RWPE1 (cell line): ENCODE data around the gene HMGXB4.

Source experiments
- CTCF ChIA-PET: fragments of 350-600 bp; sonication (Branson Sonifier 250); formaldehyde crosslinking; extraction: SDS; loops from one replicate; lab custom pipeline; 2021; lab: Yijun Ruan, JAX
- POLR2A ChIA-PET: fragments of 400-600 bp; formaldehyde crosslinking; extraction: SDS; loops from one replicate; lab custom pipeline; 2020; ENCODE audit warnings: antibody characterized with exemption; ENCODE audit not compliant: low non-redundant PET; lab: Yijun Ruan, JAX
- DNase-seq: peaks from one replicate; pipeline ENCODE4 v3.0.0; 2012; ENCODE audit warnings: low spot score
- H3K27ac ChIP-seq: fragments of 450-650 bp; 2 replicates; pipeline ENCODE4 v1.5.1; 2017
- CTCF ChIP-seq: fragments of 450-650 bp; conservative IDR thresholded peaks from 2 replicates; pipeline ENCODE4 v1.5.1; 2017; ENCODE audit warnings: low read depth, mild to moderate bottlenecking

The HMGXB4 gene

DNA sequence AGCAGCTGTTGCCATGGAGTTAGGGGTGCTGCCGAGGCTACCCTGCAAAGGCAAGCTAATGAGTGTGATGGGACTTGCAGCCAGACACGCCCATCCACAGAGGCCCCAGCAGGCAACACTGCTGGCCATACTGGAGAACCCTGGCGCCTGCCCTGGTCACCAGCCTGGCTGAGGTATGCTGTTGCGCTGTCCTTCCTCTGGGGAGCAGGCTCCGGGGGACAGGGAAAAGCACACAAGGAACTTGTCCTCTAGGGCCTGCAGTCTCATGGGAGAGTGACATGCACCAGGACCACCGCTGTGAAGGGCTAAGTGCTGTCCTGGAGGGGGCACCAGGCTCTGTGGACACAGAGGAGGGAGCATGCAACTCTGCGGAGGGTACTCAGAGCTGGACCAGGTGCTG, 78.2 kb downstream of the HMGXB4 start:
- ChIA-PET POLR2A (no interaction called here), CTCF (no interaction called here)
- TF ChIP-seq CTCF: no peak
- DNase-seq: no peak
- H3K27ac ChIP-seq: peak overlapping the region; percentile 9; the same call in 1 of the 2 replicates

- POLR2A ChIA-PET: no interaction called here
- CTCF ChIA-PET: no interaction called here
- H3K27ac ChIP-seq: peak overlapping the region; percentile 9; the same call in 1 of the 2 replicates
- DNase-seq: no peak
- TF ChIP-seq CTCF: no peak
Measured at GRCh38 chr22:35335936-35336781, 78.9 kb downstream of the HMGXB4 start.

DNA sequence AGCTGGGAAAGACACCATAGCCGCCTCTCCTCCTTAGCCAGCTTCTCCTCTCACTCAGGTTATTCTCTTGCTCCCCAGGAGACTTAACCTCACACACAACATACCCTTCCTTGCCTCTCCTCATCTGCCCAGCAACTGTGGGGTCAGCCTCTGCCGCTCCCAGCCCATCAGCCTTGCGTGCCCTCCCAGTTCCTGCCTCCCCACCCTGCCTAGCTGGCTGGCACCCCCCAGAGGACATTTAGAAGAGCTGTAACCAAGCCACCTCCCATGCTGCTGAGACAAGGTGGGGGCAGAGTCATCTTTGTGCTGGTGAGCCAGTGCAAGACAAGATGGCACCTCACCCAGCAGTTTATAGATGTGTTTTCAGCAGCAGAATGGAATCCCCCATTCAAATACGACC, 80.6 kb downstream of the HMGXB4 start:
- peak overlapping the region; percentile 18; the same call in 1 of the 2 replicates for H3K27ac ChIP-seq
- CTCF ChIA-PET: no interaction called here
- TF ChIP-seq CTCF: no peak
- POLR2A ChIA-PET: no interaction called here
- DNase-seq: no peak

GRCh38 chr22:35341090-35341874, 84.0 kb downstream of the HMGXB4 start:
- no peak for DNase-seq
- no peak for TF ChIP-seq CTCF
- H3K27ac ChIP-seq: peak overlapping the region; percentile 48
- POLR2A ChIA-PET: interaction anchor here (0.5 kb wide), 1 partner anchor 39 kb away, joined by 3 read pairs; no protein-coding TSS in a partner anchor
- CTCF ChIA-PET: no interaction called here

- ChIA-PET POLR2A (no interaction called here), CTCF (no interaction called here)
- no peak for TF ChIP-seq CTCF
- peak overlapping the region; percentile 48 for H3K27ac ChIP-seq
- DNase-seq: no peak
Measured at GRCh38 chr22:35342390-35342789, 85.1 kb downstream of the HMGXB4 start.
